ENCODE data around the gene SLC17A5. TPM values are rescaled to one million over a fixed set of nuclear protein-coding genes. Genes with fewer than 3 reads are reported as not detected.
A peak's percentile ranks its signal among the peaks of the same experiment; 100 is the strongest.

SLC17A5 gene
- polyA plus RNA-seq, 4 donors = 17.7 to 20.3 (median 18.9) TPM

DNA sequence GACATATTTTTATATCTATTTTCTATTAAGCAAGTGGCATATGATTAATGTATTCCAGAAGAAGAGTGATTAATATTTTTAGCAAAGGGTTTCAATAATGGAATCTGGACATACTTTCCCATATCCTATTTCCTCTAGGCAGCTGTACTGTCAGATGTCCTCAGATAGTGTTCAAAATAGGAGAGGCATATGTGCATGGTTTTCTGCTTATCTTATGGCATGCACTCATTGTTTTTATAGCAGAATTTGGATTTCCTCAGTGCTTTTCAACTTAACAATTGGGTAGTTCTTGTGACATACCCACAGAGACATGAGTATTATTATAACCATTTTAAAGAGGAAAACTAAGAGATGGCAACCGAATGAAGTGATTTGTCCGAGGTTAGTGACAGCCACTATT is 12.6 kb upstream of the SLC17A5 start:
- no peak for DNase-seq (ENCODE audit: low read depth in 4 of 4, low spot score in 2 of 4)

DNA sequence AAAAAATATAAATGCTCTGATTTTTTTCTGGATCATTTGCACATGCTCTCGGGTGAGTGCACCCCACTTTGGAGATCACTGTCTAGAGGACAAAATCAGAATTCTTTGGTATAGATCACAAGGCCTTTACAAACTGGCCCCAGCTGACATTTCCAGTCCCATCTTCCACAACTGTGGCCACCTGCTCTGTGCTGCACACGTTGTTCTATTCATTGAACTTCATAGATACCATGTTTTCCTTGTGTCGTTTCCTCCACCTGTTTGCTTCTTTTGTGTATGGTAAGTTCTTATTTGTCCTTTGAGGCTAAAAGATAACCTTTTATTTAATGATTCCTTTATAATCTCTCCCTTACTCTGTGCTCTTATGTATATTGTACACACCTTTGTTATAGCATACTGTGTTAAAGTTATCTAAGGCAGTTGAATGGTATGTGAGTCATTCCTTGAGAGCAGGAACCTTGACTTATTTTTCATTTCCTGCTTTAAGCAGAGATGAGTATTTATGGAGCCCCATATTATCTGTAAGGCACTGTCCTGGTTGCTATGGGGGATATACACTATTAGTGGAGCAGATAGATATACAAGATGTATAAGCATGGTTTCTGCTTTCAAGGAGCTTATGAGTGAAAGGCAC is 12.0 kb upstream of the SLC17A5 start:
- no peak for DNase-seq (ENCODE audit: low read depth in 4 of 4, low spot score in 2 of 4)

DNA sequence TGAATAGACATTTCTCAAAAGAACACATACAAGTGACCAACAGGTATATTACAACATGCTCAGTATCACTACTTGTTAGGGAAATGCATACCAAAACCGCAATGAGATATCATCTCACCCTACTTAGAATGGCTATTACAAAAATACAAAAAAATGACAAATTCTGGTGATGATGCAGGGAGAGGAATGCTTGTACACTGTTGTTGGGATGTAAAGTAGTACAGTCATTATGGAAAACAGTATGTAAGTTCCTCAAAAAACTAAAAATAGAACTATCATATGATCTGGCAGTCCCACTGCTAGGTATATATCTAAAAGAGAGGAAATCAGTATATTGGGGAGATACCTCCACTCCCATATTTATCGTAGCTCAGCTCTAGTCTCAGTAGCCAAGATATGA is 10.9 kb upstream of the SLC17A5 start:
- DNase-seq (ENCODE audit: low read depth in 4 of 4, low spot score in 2 of 4) = no peak

GRCh38 chr6:73657201-73657600 is 3.4 kb upstream of the SLC17A5 start:
- DNase-seq (ENCODE audit: low read depth in 4 of 4, low spot score in 2 of 4) = no peak

GRCh38 chr6:73656531-73657145 is 2.8 kb upstream of the SLC17A5 start:
- DNase-seq (ENCODE audit: low read depth in 4 of 4, low spot score in 2 of 4) = no peak

DNA sequence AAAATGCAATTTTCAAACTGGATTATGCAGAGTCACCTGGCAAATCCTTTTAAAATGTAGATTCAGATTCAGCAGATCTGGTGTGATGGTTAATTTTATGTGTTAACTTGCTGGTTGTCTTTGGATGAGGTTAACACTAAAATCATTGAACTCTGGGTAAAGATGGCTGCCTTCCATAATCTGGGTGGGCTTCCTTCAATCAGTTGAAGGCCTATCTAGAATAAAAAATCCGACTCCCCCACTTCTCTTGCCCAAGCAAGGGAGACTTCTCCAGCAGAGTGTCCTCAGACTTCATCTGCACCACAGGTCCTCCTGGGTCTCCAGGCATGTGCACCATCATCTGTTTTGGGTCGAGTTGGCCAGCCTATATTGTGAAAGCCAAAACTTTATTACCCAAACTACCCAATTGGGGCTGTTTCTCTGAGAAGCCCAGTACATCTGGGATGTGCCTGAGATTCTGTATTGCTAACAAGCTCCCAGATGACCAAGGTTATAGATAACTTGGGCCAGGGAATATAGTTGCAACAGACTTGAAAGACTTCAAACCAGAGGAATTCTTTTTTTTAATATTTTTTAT is 1.6 kb upstream of the SLC17A5 start:
- DNase-seq (ENCODE audit: low read depth in 4 of 4, low spot score in 2 of 4) = no peak

DNA sequence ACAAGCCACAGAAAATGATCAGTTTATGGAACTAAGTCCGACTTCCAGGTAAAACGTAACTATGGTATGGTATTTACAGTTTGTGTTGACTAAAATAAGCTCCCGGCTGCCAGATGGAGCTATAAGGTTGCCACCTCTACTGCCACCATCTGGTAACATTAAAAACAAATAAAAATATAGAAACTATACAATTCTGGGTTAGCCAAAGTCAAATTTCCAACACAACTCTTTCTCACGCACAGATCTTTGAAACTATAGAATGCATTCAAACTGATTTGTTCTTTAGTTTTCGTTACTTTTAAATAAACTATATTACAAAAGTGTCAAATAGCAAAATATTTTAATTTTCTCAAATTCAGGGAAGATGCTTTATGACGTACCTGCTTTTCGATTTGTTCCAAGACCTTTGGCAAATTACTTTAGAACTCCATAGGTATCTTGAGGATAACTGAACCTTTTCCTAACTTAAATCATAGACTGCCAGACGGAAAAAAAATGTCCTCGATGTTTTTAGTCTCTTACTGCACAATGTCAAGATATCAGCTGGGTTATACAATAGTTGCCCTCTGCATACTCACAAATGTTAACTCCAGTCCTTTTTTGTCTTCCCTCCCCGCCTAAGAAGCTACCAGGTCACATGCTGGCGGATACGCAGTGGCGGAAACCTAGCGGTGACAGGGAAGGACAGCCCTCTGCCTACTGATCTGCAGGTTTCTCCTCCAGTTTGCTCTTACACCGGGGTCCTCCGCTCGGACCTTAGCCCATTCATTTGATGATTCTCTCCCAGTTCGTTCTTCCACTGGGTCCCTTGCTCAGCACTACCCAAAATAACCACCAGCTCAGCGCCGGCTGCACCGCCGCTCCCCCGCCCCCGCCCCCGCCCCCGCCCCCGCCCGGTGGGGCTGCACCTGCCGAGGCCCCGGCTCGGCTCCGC is 888 bp downstream of the SLC17A5 start:
- peak; percentile 20 to 50 (median 35) for DNase-seq (ENCODE audit: low read depth in 4 of 4, low spot score in 2 of 4)

GRCh38 chr6:73649783-73650182 is 4.0 kb downstream of the SLC17A5 start:
- DNase-seq (ENCODE audit: low read depth in 4 of 4, low spot score in 2 of 4) = no peak

GRCh38 chr6:73648166-73648565 is 5.6 kb downstream of the SLC17A5 start:
- no peak for DNase-seq (ENCODE audit: low read depth in 4 of 4, low spot score in 2 of 4)

DNA sequence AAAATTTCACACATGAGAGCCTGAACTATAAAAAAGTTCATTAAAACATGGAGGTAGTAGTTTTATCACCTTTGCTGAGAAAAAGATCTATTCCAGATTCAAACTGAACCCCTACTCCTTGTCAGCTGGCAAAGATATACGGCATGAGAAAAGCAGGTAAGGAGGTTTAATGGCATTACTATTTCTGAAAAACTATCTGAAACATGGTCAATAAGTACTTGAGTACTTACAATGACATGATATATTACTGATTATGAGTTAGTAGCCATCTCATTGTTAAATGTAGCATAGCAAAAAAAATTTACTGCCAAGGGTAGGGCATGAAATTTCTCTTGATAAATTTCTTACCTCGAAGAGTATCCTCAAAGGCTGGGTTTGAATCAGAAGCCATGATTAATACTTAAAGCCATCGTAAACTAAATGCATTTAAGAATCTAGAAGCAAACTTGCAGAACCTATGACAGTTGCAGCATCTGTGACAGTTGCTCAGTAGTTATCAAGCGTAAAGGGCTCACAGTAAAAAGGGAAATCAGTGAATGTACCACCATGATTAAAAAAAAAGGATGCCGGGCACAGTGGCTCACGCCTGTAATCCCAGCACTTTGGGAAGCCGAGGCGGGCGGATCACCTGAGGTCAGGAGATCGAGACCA is 8.7 kb downstream of the SLC17A5 start:
- DNase-seq (ENCODE audit: low read depth in 4 of 4, low spot score in 2 of 4) = no peak

- DNase-seq (ENCODE audit: low read depth in 4 of 4, low spot score in 2 of 4) = no peak
These were observed 9.8 kb downstream of the SLC17A5 start for GRCh38 chr6:73644030-73644429.

GRCh38 chr6:73642530-73642929 is 11.3 kb downstream of the SLC17A5 start:
- DNase-seq (ENCODE audit: low read depth in 4 of 4, low spot score in 2 of 4) = peak in 2 of 4 donors; percentile 31 to 36

DNA sequence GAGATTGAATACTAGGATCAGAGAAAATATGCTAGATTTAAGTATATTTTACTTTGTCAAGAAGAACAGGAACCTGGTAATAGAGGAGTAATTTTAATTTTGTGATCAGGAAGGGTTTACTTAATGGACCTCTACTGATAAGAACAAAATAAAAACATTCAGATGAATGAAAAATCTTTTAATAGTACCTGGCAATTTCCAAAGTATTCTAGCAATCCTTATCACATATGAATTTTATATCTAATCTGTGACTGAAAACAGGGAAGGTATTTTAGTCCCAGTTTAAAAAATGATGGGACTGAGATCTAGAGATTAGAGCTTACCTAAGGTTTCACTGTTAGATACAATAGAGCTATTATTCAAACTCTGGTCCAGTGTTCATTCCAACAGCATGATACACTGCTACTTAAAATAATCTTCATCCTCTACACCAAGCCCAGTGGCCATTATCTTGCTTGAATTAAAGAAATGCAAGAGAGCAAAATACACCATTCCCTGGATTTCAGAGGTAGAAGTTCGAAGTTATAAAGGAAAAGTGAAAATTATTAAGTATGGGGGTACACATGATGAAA is 13.5 kb downstream of the SLC17A5 start:
- no peak for DNase-seq (ENCODE audit: low read depth in 4 of 4, low spot score in 2 of 4)

GRCh38 chr6:73639040-73639439 is 14.8 kb downstream of the SLC17A5 start:
- DNase-seq (ENCODE audit: low read depth in 4 of 4, low spot score in 2 of 4) = no peak

DNA sequence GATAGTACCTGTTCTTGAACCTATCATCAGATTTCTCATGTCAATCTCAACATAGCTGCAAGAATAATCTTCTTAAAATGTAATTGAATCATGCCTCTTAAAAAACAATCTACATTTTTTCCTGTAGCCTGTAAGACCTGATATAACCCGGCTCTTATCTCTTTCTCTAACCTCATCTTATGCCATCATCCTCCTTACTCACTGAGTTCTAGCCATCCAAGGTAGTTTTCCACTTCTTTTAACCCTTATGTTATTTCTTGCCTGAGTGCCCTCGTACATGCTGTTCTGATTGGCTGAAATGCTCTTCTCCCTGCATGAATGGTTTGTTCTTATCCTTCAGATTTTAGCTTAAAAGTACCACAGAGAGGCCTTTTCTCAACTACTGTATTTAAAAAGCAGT is 16.4 kb downstream of the SLC17A5 start:
- DNase-seq (ENCODE audit: low read depth in 4 of 4, low spot score in 2 of 4) = no peak

- no peak for DNase-seq (ENCODE audit: low read depth in 4 of 4, low spot score in 2 of 4)
These were observed 17.7 kb downstream of the SLC17A5 start for GRCh38 chr6:73636048-73636447.

DNA sequence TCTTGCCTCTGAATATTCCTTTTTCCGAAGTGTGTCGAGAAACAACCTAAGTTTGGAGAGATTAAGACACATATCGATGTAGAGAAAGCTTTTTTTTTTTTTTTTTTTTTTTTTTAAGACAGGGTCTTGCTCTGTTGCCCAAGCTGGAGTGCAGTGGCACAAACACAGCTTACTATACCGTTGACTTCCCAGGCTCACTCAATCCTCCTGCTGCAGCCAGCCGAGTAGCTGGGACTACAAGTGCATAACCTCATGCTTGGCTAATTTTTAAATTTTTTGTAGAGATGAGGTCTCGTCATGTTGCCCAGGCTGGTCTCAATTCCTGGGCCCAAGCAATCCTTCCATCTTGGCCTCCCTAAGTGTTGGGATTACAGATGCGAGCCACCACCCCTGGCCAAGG is 21.4 kb downstream of the SLC17A5 start:
- no peak for DNase-seq (ENCODE audit: low read depth in 4 of 4, low spot score in 2 of 4)

- DNase-seq (ENCODE audit: low read depth in 4 of 4, low spot score in 2 of 4) = no peak
These were observed 21.9 kb downstream of the SLC17A5 start for GRCh38 chr6:73631849-73632248.

DNA sequence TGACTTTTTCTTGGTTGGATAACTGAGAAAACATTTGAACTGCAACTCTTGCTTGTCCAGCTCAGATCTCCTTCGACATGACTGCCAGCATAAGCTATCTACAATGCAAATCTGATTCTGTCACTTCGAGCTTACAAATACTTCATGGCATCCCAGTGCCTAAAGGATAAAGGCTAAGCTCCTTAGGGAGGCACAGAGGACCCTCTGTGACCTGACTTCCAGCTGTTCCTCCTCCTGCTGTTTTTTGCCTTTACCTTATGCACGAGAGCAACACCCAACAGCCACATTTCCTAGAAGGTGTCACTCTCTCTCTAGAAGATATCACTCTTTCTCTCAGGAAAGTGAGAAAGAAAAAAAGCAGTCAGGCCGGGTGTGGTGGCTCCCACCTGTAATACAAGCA is 23.4 kb downstream of the SLC17A5 start:
- DNase-seq (ENCODE audit: low read depth in 4 of 4, low spot score in 2 of 4) = no peak

DNA sequence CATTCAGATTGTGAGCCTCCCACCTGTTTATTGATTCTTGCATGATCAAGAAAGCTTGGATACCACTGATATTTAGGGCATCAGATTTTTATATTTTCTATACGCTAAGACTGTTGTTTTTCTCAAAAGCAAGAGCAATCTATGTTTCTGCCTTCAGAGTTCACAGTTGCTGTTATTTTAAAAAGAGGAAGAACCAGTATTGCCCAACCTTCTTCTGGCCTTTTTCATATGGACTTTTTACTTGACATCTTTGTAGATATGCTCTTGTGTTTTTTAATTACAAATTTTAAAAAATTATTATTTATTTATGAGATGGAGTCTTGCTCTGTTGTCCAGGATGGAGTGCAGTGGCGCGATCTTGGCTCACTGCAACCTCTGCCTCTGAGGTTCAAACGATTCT is 28.9 kb downstream of the SLC17A5 start:
- no peak for DNase-seq (ENCODE audit: low read depth in 4 of 4, low spot score in 2 of 4)
